Fibroblast of lung (primary cell): ENCODE results near the gene POC1B. TPM values are rescaled to one million over a fixed set of nuclear protein-coding genes. Genes with fewer than 3 reads are reported as not detected.

ENCODE experiments used
- DNase-seq, 2 donors: peaks; one replicate each; pipeline versions ENCODE4 v3.0.0 to v3.0.0-alpha.2; 2010; ENCODE audit warnings: low read depth in 2 of 2
- H2AFZ ChIP-seq: 2 replicates; pipeline ENCODE4 v1.5.1; 2012; ENCODE audit warnings: low read length, control low read depth, inconsistent platforms
- H3K27ac ChIP-seq: 2 replicates; pipeline ENCODE4 v1.5.1; 2011; ENCODE audit warnings: low read length, control low read depth; ENCODE audit not compliant: insufficient read depth
- H3K27me3 ChIP-seq: 2 replicates; pipeline ENCODE4 v1.5.1; 2011; ENCODE audit warnings: mild to moderate bottlenecking, low read length; ENCODE audit not compliant: control insufficient read depth, insufficient read depth
- H3K36me3 ChIP-seq: 2 replicates; pipeline ENCODE4 v1.5.1; 2011; ENCODE audit warnings: low read length; ENCODE audit not compliant: control insufficient read depth, insufficient read depth
- H3K4me1 ChIP-seq: 2 replicates; pipeline ENCODE4 v1.5.1; 2011; ENCODE audit warnings: low read length; ENCODE audit not compliant: control insufficient read depth, insufficient read depth; ENCODE audit errors: extremely low read depth
- H3K4me2 ChIP-seq: 2 replicates; pipeline ENCODE4 v1.5.1; 2011; ENCODE audit warnings: low read length, control low read depth; ENCODE audit not compliant: insufficient read depth; ENCODE audit errors: extremely low read depth
- H3K4me3 ChIP-seq, 4 experiments: fragments of 200-600 bp in 1 of 4; sonication (generic) in 1 of 4; replicated peaks in 1 of 4; 2 replicates each; pipeline ENCODE4 v1.5.1; 2011 to 2016; ENCODE audit warnings: low read length in 4 of 4, low read depth in 3 of 4, mild to moderate bottlenecking in 3 of 4, control low read depth in 2 of 4, inconsistent platforms in 1 of 4, mixed read lengths in 1 of 4; ENCODE audit not compliant: insufficient read depth in 1 of 4; ENCODE audit errors: control extremely low read depth in 1 of 4
- H3K79me2 ChIP-seq: 2 replicates; pipeline ENCODE4 v1.5.1; 2012; ENCODE audit warnings: mild to moderate bottlenecking, low read length, inconsistent platforms; ENCODE audit not compliant: control insufficient read depth, insufficient read depth
- H3K9ac ChIP-seq: 2 replicates; pipeline ENCODE4 v1.5.1; 2011; ENCODE audit warnings: mild to moderate bottlenecking, low read length, control low read depth; ENCODE audit not compliant: insufficient read depth
- H3K9me3 ChIP-seq: 2 replicates; pipeline ENCODE4 v1.5.1; 2012; ENCODE audit warnings: low read depth, low read length; ENCODE audit not compliant: control insufficient read depth, insufficient read depth
- H4K20me1 ChIP-seq: 2 replicates; pipeline ENCODE4 v1.5.1; 2011; ENCODE audit warnings: low read length; ENCODE audit not compliant: control insufficient read depth, insufficient read depth; ENCODE audit errors: extremely low read depth
- CTCF ChIP-seq, 2 donors: IDR thresholded peaks in 1 of 2; conservative IDR thresholded peaks in 1 of 2; 1 replicate in 1 of 2; 2 replicates in 1 of 2; pipeline ENCODE4 v1.5.1; 2011 to 2012; ENCODE audit warnings: low read length in 2 of 2, control low read depth in 1 of 2, inconsistent platforms in 1 of 2, low read depth in 1 of 2, mild to moderate bottlenecking in 1 of 2
- EZH2 ChIP-seq: IDR thresholded peaks from 2 replicates; pipeline ENCODE4 v1.5.1; 2012; ENCODE audit warnings: low read length, control low read depth, mild to moderate bottlenecking; ENCODE audit errors: missing control alignments
- polyA plus RNA-seq, 2 donors: library from polyadenylated mRNA; depleted of rRNA in 1 of 2; stranded (reverse) in 1 of 2; unstranded in 1 of 2; fragments of >200 nt; gene quantifications; 2 replicates each; pipeline ENCODE4 v1.2.1, GENCODE V29; 2011 to 2012; ENCODE audit warnings: missing spikeins in 1 of 2
- total RNA-seq: library from RNA; depleted of rRNA; stranded (reverse); fragments of >200 nt; gene quantifications from 2 replicates; pipeline ENCODE4 v1.2.1, GENCODE V29; 2014

Gene POC1B
- total and polyA plus RNA-seq, 2 donors (not counting 1 experiment from before 2014, with no cell fraction given) = 10.2 to 16.7 TPM

DNA sequence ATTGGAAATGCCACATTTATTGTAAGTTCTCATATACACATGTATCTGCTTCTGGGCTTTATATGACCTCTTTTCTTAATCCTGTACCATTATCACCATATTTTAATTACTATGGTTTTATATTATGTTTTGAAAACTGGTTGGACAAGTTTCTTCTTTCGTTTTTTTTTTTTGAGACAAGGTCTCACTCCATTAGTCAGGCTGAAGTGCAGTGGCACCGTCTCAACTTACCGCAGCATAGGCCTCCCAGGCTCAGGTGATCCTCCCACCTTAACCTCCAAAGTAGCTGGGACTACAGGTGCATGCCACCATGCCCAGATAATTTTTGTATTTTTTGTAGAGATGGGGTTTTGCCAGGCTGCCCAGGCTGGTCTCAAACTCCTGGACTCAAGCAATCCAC is 45.9 kb downstream of the POC1B start:
- Histone ChIP-seq H3K36me3 (no peaks in the 10 kb centered on the region), H3K27ac (no peak overlapping the region), H3K4me2 (no peak overlapping the region), H3K27me3 (no peaks in the 10 kb centered on the region), H3K9me3 (no peaks in the 10 kb centered on the region), H3K4me3 (no peak overlapping the region), H4K20me1 (no peaks in the 10 kb centered on the region), H2AFZ (no peak overlapping the region), H3K79me2 (no peaks in the 10 kb centered on the region), H3K9ac (no peak overlapping the region), H3K4me1 (no peaks in the 10 kb centered on the region)
- TF ChIP-seq CTCF (conservative IDR thresholded peaks at IDR 0.05 in 1 of 2, IDR thresholded peaks at IDR 0.05 in 1 of 2; ENCODE audit: low read depth in 1 of 2, low read length in 2 of 2) = no peak
- TF ChIP-seq EZH2 = no peak
- no peak for DNase-seq

DNA sequence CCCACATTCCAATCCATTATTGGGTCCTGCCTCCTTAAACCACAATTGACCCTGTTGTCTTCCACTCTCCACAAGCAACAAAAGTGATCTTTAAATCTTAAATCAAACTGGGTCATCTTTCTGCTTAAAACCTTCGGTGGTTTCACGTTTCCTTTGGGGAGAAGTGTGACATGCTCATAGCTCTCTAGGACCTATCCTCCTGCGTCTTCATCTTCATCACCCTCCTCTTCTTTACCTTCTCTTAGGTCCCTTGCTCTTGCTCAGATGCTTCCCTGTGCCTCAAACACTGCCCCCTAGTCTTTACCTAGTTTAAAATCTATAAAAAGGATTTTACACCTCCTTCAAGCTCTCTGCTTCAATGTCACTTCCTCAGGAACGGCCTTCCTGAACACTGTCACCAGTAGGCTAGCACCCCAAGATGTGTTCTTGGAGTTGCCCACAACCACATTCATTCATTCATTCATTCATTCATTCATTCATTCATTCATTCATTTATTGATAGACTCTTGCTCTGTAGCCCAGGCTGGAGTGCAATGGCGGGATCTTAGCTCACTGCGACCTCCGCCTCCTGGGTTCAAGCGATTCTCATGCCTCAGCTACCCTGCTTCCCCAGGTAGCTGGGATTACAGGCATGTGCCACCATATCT is 48.1 kb downstream of the POC1B start:
- no peak overlapping the region for H3K4me2 ChIP-seq
- no peaks in the 10 kb centered on the region for H3K9me3 ChIP-seq
- no peaks in the 10 kb centered on the region for H3K79me2 ChIP-seq
- TF ChIP-seq CTCF (conservative IDR thresholded peaks at IDR 0.05 in 1 of 2, IDR thresholded peaks at IDR 0.05 in 1 of 2; ENCODE audit: low read depth in 1 of 2, low read length in 2 of 2) (no peak), EZH2 (no peak)
- H3K9ac ChIP-seq = no peak overlapping the region
- no peaks in the 10 kb centered on the region for H3K27me3 ChIP-seq
- no peak overlapping the region for H2AFZ ChIP-seq
- H3K36me3 ChIP-seq = no peaks in the 10 kb centered on the region
- DNase-seq = no peak
- no peaks in the 10 kb centered on the region for H3K4me1 ChIP-seq
- H3K4me3 ChIP-seq = no peak overlapping the region
- no peaks in the 10 kb centered on the region for H4K20me1 ChIP-seq
- H3K27ac ChIP-seq = no peak overlapping the region

DNA sequence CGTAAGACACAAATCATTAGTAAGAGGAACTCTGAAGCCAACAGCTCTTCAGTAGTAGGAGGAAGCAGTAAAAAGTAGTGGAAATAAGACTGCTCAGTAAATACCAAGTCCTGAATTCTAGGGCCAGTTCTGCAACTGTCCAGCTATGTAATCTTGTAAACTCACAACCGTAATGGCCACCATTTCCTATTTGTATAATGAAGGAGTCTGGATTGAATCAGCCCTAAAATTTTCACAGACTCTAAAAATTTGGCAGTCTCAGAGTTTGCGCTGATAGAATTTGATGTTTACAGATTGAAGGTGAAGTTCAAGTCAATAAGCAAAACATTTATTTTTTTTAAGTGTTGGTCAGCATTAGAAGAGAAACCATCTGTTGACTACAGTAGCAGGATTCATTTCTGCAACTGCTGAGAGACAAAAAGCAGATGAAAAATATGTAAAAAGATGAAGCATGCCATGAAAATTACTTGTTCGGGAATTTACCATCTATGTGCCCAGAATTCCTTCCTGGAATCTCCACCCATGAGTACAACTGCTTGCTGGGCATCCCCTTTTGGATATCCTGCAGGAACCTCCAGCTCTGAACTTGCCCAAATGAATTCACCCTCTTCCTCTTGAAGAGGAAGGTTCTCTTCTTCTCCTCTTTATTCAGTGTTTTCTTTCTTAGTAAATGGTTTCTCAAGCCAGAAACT is 48.8 kb downstream of the POC1B start:
- no peak overlapping the region for H3K4me3 ChIP-seq
- H4K20me1 ChIP-seq = no peaks in the 10 kb centered on the region
- no peaks in the 10 kb centered on the region for H3K9me3 ChIP-seq
- DNase-seq = peak in 1 of 2 donors; percentile 24
- TF ChIP-seq EZH2 = no peak
- TF ChIP-seq CTCF (conservative IDR thresholded peaks at IDR 0.05 in 1 of 2, IDR thresholded peaks at IDR 0.05 in 1 of 2; ENCODE audit: low read depth in 1 of 2, low read length in 2 of 2) = no peak
- H3K4me1 ChIP-seq = peaks cover 2% of the 10 kb centered on the region
- H3K79me2 ChIP-seq = no peaks in the 10 kb centered on the region
- peak overlapping the region; percentile 32 for H3K4me2 ChIP-seq
- no peak overlapping the region for H2AFZ ChIP-seq
- no peaks in the 10 kb centered on the region for H3K36me3 ChIP-seq
- H3K9ac ChIP-seq = no peak overlapping the region
- no peaks in the 10 kb centered on the region for H3K27me3 ChIP-seq
- no peak overlapping the region for H3K27ac ChIP-seq
